Esophagus (tissue), 2 donors: ENCODE data around the gene LETMD1. TPM values are rescaled to one million over a fixed set of nuclear protein-coding genes. Genes with fewer than 3 reads are reported as not detected.

ENCODE experiments used
- polyA plus RNA-seq, 2 donors: library from polyadenylated mRNA; stranded (reverse); fragments of 200-250 nt; gene quantifications; one replicate each; pipeline ENCODE4 v1.2.3, GENCODE V29; 2013
- donor health status: healthy with polysubstance abuse.
- donor health status: Bipolar disorder and iron deficiency.

Gene LETMD1
- polyA plus RNA-seq, 2 donors = 30.9 to 36.8 TPM

Other genes starting within 250 kb of the LETMD1 start
- under 1 TPM in 1 of 2 donors, not detected in 1; 0.04 TPM for gene TMPRSS12, start 205.4 kb upstream of the LETMD1 start, polyA plus RNA-seq
- not detected for gene HIGD1C, start 95.8 kb upstream of the LETMD1 start, polyA plus RNA-seq
- gene SLC11A2, start 21.9 kb upstream of the LETMD1 start, polyA plus RNA-seq = 10 to 100 TPM; 18.0 to 19.5 TPM
- gene CSRNP2, start 35.3 kb downstream of the LETMD1 start, polyA plus RNA-seq = 1 to 10 TPM; 4.8 to 7.3 TPM
- gene TFCP2, start 124.8 kb downstream of the LETMD1 start, polyA plus RNA-seq = 1 to 10 TPM; 7.6 to 9.6 TPM
- 1 to 10 TPM; 2.5 to 3.6 TPM for gene POU6F1, start 169.7 kb downstream of the LETMD1 start, polyA plus RNA-seq
- gene DAZAP2, start 190.5 kb downstream of the LETMD1 start, polyA plus RNA-seq = 100 to 1,000 TPM in 1 of 2 donors, 10 to 100 TPM in 1; 66.5 to 185 TPM
- gene SMAGP, start 222.1 kb downstream of the LETMD1 start, polyA plus RNA-seq = 100 to 1,000 TPM in 1 of 2 donors, 10 to 100 TPM in 1; 75.2 to 149 TPM